Hypothalamus (tissue), 51 donors: ENCODE data around the gene SLC35F2.

ENCODE experiments used
- DNase-seq, 51 donors: peaks; one replicate each; lab custom pipeline; 2025; lab: John Stamatoyannopoulos, UW

Gene SLC35F2

GRCh38 chr11:107744736-107745135 is 113.9 kb downstream of the SLC35F2 start:
- no peak for DNase-seq

- DNase-seq = no peak
Measured at GRCh38 chr11:107743191-107743590, 115.4 kb downstream of the SLC35F2 start.

- no peak for DNase-seq
Measured at GRCh38 chr11:107741044-107741823, 117.4 kb downstream of the SLC35F2 start.
